ENCODE results near the gene YAF2. TPM values are rescaled to one million over a fixed set of nuclear protein-coding genes. Genes with fewer than 3 reads are reported as not detected.

YAF2 gene
- total RNA-seq, 4 donors from 2014 or later, result 16.5 to 42.3 (median 25.3) TPM

- H3K4me3 ChIP-seq, result no peak overlapping the region
- no peaks in the 10 kb centered on the region for H3K27me3 ChIP-seq
- no peaks in the 10 kb centered on the region for H3K36me3 ChIP-seq
- H3K4me1 ChIP-seq, result no peaks in the 10 kb centered on the region
- H3K9me3 ChIP-seq, result no peaks in the 10 kb centered on the region
- no peak overlapping the region for H3K27ac ChIP-seq
- ATAC-seq, result no peak
- no peak for TF ChIP-seq EP300 (IDR thresholded peaks at IDR 0.05)
- no peak for TF ChIP-seq POLR2A (IDR thresholded peaks at IDR 0.05)
- TF ChIP-seq, protein P1, sequence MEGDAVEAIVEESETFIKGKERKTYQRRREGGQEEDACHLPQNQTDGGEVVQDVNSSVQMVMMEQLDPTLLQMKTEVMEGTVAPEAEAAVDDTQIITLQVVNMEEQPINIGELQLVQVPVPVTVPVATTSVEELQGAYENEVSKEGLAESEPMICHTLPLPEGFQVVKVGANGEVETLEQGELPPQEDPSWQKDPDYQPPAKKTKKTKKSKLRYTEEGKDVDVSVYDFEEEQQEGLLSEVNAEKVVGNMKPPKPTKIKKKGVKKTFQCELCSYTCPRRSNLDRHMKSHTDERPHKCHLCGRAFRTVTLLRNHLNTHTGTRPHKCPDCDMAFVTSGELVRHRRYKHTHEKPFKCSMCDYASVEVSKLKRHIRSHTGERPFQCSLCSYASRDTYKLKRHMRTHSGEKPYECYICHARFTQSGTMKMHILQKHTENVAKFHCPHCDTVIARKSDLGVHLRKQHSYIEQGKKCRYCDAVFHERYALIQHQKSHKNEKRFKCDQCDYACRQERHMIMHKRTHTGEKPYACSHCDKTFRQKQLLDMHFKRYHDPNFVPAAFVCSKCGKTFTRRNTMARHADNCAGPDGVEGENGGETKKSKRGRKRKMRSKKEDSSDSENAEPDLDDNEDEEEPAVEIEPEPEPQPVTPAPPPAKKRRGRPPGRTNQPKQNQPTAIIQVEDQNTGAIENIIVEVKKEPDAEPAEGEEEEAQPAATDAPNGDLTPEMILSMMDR (IDR thresholded peaks at IDR 0.05), result no peak
- no peak for TF ChIP-seq POLR2AphosphoS5 (IDR thresholded peaks at IDR 0.05)
Observed at GRCh38 chr12:42278128-42278510, 40.1 kb upstream of the YAF2 start.

GRCh38 chr12:42277396-42278127 lies 39.5 kb upstream of the YAF2 start:
- Histone ChIP-seq H3K36me3 (no peaks in the 10 kb centered on the region), H3K9me3 (no peaks in the 10 kb centered on the region), H3K4me3 (no peak overlapping the region), H3K27ac (no peak overlapping the region), H3K27me3 (no peaks in the 10 kb centered on the region), H3K4me1 (no peaks in the 10 kb centered on the region)
- no peak for ATAC-seq
- WGBS, 2 donors (ENCODE audit: low coverage in 1 of 2), result 50 to 59% methylated on average over 3 to 6 of the region's 6 CpGs
- TF ChIP-seq POLR2AphosphoS5 (IDR thresholded peaks at IDR 0.05) (no peak), POLR2A (IDR thresholded peaks at IDR 0.05) (no peak), EP300 (IDR thresholded peaks at IDR 0.05) (no peak)
- TF ChIP-seq, protein P1 (IDR thresholded peaks at IDR 0.05), result no peak

DNA sequence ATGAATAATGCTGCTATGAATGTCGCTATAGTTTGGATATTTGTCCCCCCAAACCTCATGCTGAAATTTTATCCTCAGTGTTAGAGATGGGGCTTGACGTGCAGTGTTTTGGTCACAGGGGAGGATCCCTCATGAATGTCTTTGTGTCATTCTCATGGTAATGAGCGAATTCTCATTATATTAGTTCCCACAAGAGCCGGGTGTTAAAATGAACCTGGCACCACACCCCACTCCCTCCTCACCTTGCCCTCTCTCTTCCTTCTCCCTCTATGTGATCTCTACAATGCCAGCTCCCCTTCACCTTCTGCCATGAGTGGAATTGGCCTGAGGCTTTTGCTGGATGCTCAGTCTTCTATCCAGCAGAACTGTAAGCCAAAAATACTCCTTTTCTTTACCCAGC lies 37.5 kb upstream of the YAF2 start:
- TF ChIP-seq, protein P1 (IDR thresholded peaks at IDR 0.05), result no peak
- TF ChIP-seq POLR2AphosphoS5 (IDR thresholded peaks at IDR 0.05) (no peak), POLR2A (IDR thresholded peaks at IDR 0.05) (no peak), EP300 (IDR thresholded peaks at IDR 0.05) (no peak)
- H3K9me3 ChIP-seq, result no peaks in the 10 kb centered on the region
- no peak overlapping the region for H3K27ac ChIP-seq
- 83 to 87% methylated on average over 2 to 4 of the region's 4 CpGs for WGBS, 2 donors (ENCODE audit: low coverage in 1 of 2)
- ATAC-seq, result no peak
- H3K27me3 ChIP-seq, result no peaks in the 10 kb centered on the region
- H3K4me3 ChIP-seq, result no peak overlapping the region
- H3K4me1 ChIP-seq, result no peaks in the 10 kb centered on the region
- no peaks in the 10 kb centered on the region for H3K36me3 ChIP-seq

DNA sequence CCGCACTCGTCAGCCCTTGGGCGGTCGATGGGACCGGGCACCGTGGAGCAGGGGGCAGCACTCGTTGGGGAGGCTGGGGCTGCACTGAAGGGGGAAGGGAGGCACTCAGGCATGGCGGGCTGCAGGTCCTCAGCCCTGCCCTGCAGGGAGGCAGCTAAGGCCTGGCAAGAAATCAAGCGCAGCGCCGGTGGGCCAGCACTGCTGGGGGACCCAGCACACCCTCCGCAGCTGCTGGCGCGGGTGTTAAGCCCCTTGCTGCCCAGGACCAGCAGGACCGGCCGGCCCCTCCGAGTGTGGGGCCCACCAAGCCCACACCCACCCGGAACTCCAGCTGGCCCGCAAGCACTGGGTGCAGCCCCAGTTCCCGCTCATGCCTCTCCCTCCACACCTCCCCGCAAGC lies 35.7 kb upstream of the YAF2 start:
- Histone ChIP-seq H3K9me3 (no peaks in the 10 kb centered on the region), H3K27me3 (no peaks in the 10 kb centered on the region), H3K27ac (no peak overlapping the region), H3K36me3 (no peaks in the 10 kb centered on the region), H3K4me3 (no peak overlapping the region), H3K4me1 (no peaks in the 10 kb centered on the region)
- WGBS, 2 donors (ENCODE audit: low coverage in 1 of 2), result no CpG with 5 or more reads among the region's 21 CpGs
- ATAC-seq, result no peak
- no peak for TF ChIP-seq POLR2A (IDR thresholded peaks at IDR 0.05)
- no peak for TF ChIP-seq POLR2AphosphoS5 (IDR thresholded peaks at IDR 0.05)
- TF ChIP-seq, protein P1 (IDR thresholded peaks at IDR 0.05), result no peak
- no peak for TF ChIP-seq EP300 (IDR thresholded peaks at IDR 0.05)

DNA sequence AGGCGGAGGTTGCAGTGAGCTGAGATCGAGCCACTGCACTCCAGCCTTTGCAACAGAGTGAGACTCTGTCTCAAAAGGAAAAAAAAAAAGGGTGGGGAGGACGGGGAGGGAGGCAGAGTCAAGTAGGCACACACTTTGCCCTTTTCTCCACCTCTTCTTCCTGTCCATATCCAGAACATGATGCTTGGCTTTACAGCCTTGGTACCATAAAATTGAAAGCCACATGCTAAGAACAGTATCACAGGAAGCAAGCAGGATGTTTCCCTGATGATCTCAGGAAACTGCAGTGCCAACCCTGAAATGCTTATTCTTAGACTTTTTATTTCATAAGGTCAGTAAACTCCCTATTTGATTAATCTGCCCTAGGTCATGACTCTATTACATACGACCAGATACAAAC lies 32.5 kb upstream of the YAF2 start:
- no peaks in the 10 kb centered on the region for H3K36me3 ChIP-seq
- no peaks in the 10 kb centered on the region for H3K9me3 ChIP-seq
- no peak overlapping the region for H3K4me3 ChIP-seq
- peaks cover 6% of the 10 kb centered on the region for H3K27me3 ChIP-seq
- TF ChIP-seq, protein P1 (IDR thresholded peaks at IDR 0.05), result no peak
- TF ChIP-seq EP300 (IDR thresholded peaks at IDR 0.05) (no peak), POLR2AphosphoS5 (IDR thresholded peaks at IDR 0.05) (no peak), POLR2A (IDR thresholded peaks at IDR 0.05) (no peak)
- ATAC-seq, result no peak
- no peaks in the 10 kb centered on the region for H3K4me1 ChIP-seq
- 57 to 69% methylated on average over 3 to 4 of the region's 4 CpGs for WGBS, 2 donors (ENCODE audit: low coverage in 1 of 2)
- no peak overlapping the region for H3K27ac ChIP-seq
